ENCODE data around the gene CTH.
"Not testable (repeated sequence)": the region's sequence is repeated elsewhere in the genome, so short reads cannot be mapped to it uniquely, and the experiment has no call there.

CTH gene

GRCh38 chr1:70409136-70409535, 1.9 kb upstream of the CTH start:
- DNase-seq (ENCODE audit: low read depth in 2 of 2), result no peak

- DNase-seq (ENCODE audit: low read depth in 2 of 2), result no peak
Observed at GRCh38 chr1:70411360-70411844, 334 bp downstream of the CTH start.

GRCh38 chr1:70415882-70416281, 4.8 kb downstream of the CTH start:
- no peak for DNase-seq (ENCODE audit: low read depth in 2 of 2)

- not testable (repeated sequence) for DNase-seq (ENCODE audit: low read depth in 2 of 2)
Observed at GRCh38 chr1:70418973-70419734, 8.1 kb downstream of the CTH start.

- DNase-seq (ENCODE audit: low read depth in 2 of 2), result no peak
Observed at GRCh38 chr1:70420320-70420719, 9.3 kb downstream of the CTH start.

- DNase-seq (ENCODE audit: low read depth in 2 of 2), result no peak
Observed at GRCh38 chr1:70426154-70427131, 15.4 kb downstream of the CTH start.

- DNase-seq (ENCODE audit: low read depth in 2 of 2), result no peak
Observed at GRCh38 chr1:70427976-70428375, 16.9 kb downstream of the CTH start.

- no peak for DNase-seq (ENCODE audit: low read depth in 2 of 2)
Observed at GRCh38 chr1:70429219-70429618, 18.2 kb downstream of the CTH start.

- DNase-seq (ENCODE audit: low read depth in 2 of 2), result no peak
Observed at GRCh38 chr1:70429757-70430156, 18.7 kb downstream of the CTH start.

GRCh38 chr1:70431317-70431716, 20.2 kb downstream of the CTH start:
- no peak for DNase-seq (ENCODE audit: low read depth in 2 of 2)

GRCh38 chr1:70431874-70432273, 20.8 kb downstream of the CTH start:
- no peak for DNase-seq (ENCODE audit: low read depth in 2 of 2)

GRCh38 chr1:70434253-70434859, 23.3 kb downstream of the CTH start:
- DNase-seq (ENCODE audit: low read depth in 2 of 2), result no peak

GRCh38 chr1:70436622-70437251, 25.7 kb downstream of the CTH start:
- DNase-seq (ENCODE audit: low read depth in 2 of 2), result no peak

GRCh38 chr1:70438529-70438928, 27.5 kb downstream of the CTH start:
- DNase-seq (ENCODE audit: low read depth in 2 of 2), result no peak

- no peak for DNase-seq (ENCODE audit: low read depth in 2 of 2)
Observed at GRCh38 chr1:70440642-70441391, 29.7 kb downstream of the CTH start.

GRCh38 chr1:70441392-70442035, 30.4 kb downstream of the CTH start:
- no peak for DNase-seq (ENCODE audit: low read depth in 2 of 2)

- no peak for DNase-seq (ENCODE audit: low read depth in 2 of 2)
Observed at GRCh38 chr1:70442490-70442889, 31.4 kb downstream of the CTH start.

- no peak for DNase-seq (ENCODE audit: low read depth in 2 of 2)
Observed at GRCh38 chr1:70443739-70444138, 32.7 kb downstream of the CTH start.

GRCh38 chr1:70449049-70449448, 38.0 kb downstream of the CTH start:
- DNase-seq (ENCODE audit: low read depth in 2 of 2), result no peak

GRCh38 chr1:70452164-70452939, 41.3 kb downstream of the CTH start:
- DNase-seq (ENCODE audit: low read depth in 2 of 2), result not testable (repeated sequence)
